Activated CD8-positive, alpha-beta T cell treated with anti-CD3 and anti-CD28 coated beads for 36 hours (primary cell): Measurements from ENCODE around the gene EEPD1. TPM values are rescaled to one million over a fixed set of nuclear protein-coding genes. Genes with fewer than 3 reads are reported as not detected.

Source experiments
- ATAC-seq: fragments of 200-7000 bp; cut with Tn5 transposase; one replicate; pipeline ENCODE4 v1.10.0; 2021; ENCODE audit warnings: mild to moderate bottlenecking, moderate library complexity
- CTCF ChIA-PET: fragments of 350-600 bp; sonication (Branson Sonifier 250); formaldehyde crosslinking; loops from one replicate; lab custom pipeline; 2021; ENCODE audit warnings: antibody characterized with exemption; lab: Charles Lee
- POLR2A ChIA-PET: fragments of 350-600 bp; sonication (Branson Sonifier 250); formaldehyde crosslinking; loops from one replicate; lab custom pipeline; 2021; ENCODE audit warnings: antibody characterized with exemption; lab: Charles Lee
- DNase-seq: peaks from one replicate; pipeline ENCODE4 v3.0.0-alpha.2; 2020
- H3K27ac Mint-ChIP-seq: one replicate; pipeline ENCODE4 v1.8.0; 2021; ENCODE audit warnings: mild to moderate bottlenecking, mixed read lengths
- H3K27me3 Mint-ChIP-seq: one replicate; pipeline ENCODE4 v1.8.0; 2021; ENCODE audit warnings: mixed read lengths
- H3K36me3 Mint-ChIP-seq: one replicate; pipeline ENCODE4 v1.8.0; 2021; ENCODE audit warnings: low read depth, mixed read lengths
- H3K4me1 Mint-ChIP-seq: one replicate; pipeline ENCODE4 v1.8.0; 2021; ENCODE audit warnings: low read depth, mixed read lengths
- H3K4me3 Mint-ChIP-seq: one replicate; pipeline ENCODE4 v1.8.0; 2021; ENCODE audit warnings: mild to moderate bottlenecking, moderate library complexity, mixed read lengths
- H3K9me3 Mint-ChIP-seq: one replicate; pipeline ENCODE4 v1.8.0; 2021; ENCODE audit warnings: mixed read lengths
- CTCF ChIP-seq: fragments of 200-600 bp; IDR thresholded peaks from one replicate; pipeline ENCODE4 v1.8.0; 2022; ENCODE audit warnings: antibody characterized with exemption, mild to moderate bottlenecking
- intact Hi-C: fragments of 100-400 bp; cut with micrococcal nuclease; formaldehyde crosslinking; loops from one replicate; pipeline ENCODE4 v1.10.0; 2022
- total RNA-seq, 2 experiments: library from RNA; stranded (reverse); gene quantifications; one replicate each; pipeline ENCODE4 v1.2.3, GENCODE V29; 2021

The EEPD1 gene
- total RNA-seq, 2 experiments from 2014 or later: 0.76 to 0.90 TPM

GRCh38 chr7:36308031-36308430 is 155.0 kb downstream of the EEPD1 start:
- H3K27me3 Mint-ChIP-seq: no peaks in the 10 kb centered on the region
- DNase-seq: no peak
- intact Hi-C loops: no loop called here
- no peaks in the 10 kb centered on the region for H3K4me1 Mint-ChIP-seq
- TF ChIP-seq CTCF: no peak
- ChIA-PET CTCF (no interaction called here), POLR2A (no interaction called here)
- H3K27ac Mint-ChIP-seq: no peak overlapping the region
- ATAC-seq: no peak
- H3K36me3 Mint-ChIP-seq: no peaks in the 10 kb centered on the region
- H3K9me3 Mint-ChIP-seq: no peaks in the 10 kb centered on the region
- no peak overlapping the region for H3K4me3 Mint-ChIP-seq

- ChIA-PET CTCF (no interaction called here), POLR2A (interaction anchor here (0.8 kb wide), 1 partner anchor 63 kb away, joined by 3 read pairs; no protein-coding TSS in a partner anchor)
- H3K36me3 Mint-ChIP-seq: no peaks in the 10 kb centered on the region
- no peak overlapping the region for H3K27ac Mint-ChIP-seq
- no peaks in the 10 kb centered on the region for H3K9me3 Mint-ChIP-seq
- ATAC-seq (no peak), DNase-seq (no peak)
- intact Hi-C loops: no loop called here
- H3K4me1 Mint-ChIP-seq: no peaks in the 10 kb centered on the region
- H3K4me3 Mint-ChIP-seq: no peak overlapping the region
- TF ChIP-seq CTCF: no peak
- no peaks in the 10 kb centered on the region for H3K27me3 Mint-ChIP-seq
These were observed 156.2 kb downstream of the EEPD1 start for GRCh38 chr7:36309301-36309700.

GRCh38 chr7:36309716-36310115 is 156.7 kb downstream of the EEPD1 start:
- POLR2A ChIA-PET: interaction anchor here (0.8 kb wide), 1 partner anchor 63 kb away, joined by 3 read pairs; no protein-coding TSS in a partner anchor
- no peak for TF ChIP-seq CTCF
- no peak overlapping the region for H3K27ac Mint-ChIP-seq
- H3K4me1 Mint-ChIP-seq: no peaks in the 10 kb centered on the region
- no peaks in the 10 kb centered on the region for H3K36me3 Mint-ChIP-seq
- H3K27me3 Mint-ChIP-seq: no peaks in the 10 kb centered on the region
- intact Hi-C loops: no loop called here
- H3K9me3 Mint-ChIP-seq: no peaks in the 10 kb centered on the region
- ATAC-seq: no peak
- H3K4me3 Mint-ChIP-seq: no peak overlapping the region
- CTCF ChIA-PET: no interaction called here
- DNase-seq: no peak

- no peak for ATAC-seq
- DNase-seq: no peak
- no peaks in the 10 kb centered on the region for H3K4me1 Mint-ChIP-seq
- no peaks in the 10 kb centered on the region for H3K36me3 Mint-ChIP-seq
- intact Hi-C loops: no loop called here
- ChIA-PET CTCF (no interaction called here), POLR2A (no interaction called here)
- H3K27ac Mint-ChIP-seq: no peak overlapping the region
- no peak overlapping the region for H3K4me3 Mint-ChIP-seq
- TF ChIP-seq CTCF: no peak
- H3K9me3 Mint-ChIP-seq: no peaks in the 10 kb centered on the region
- H3K27me3 Mint-ChIP-seq: no peaks in the 10 kb centered on the region
These were observed 157.8 kb downstream of the EEPD1 start for GRCh38 chr7:36310897-36311296.

GRCh38 chr7:36311539-36311938 is 158.5 kb downstream of the EEPD1 start:
- POLR2A ChIA-PET: no interaction called here

More at GRCh38 chr7:36311539-36311938, 158.5 kb downstream of the EEPD1 start:
- Mint-ChIP-seq H3K27me3 (no peaks in the 10 kb centered on the region), H3K4me3 (no peak overlapping the region), H3K9me3 (no peaks in the 10 kb centered on the region), H3K36me3 (no peaks in the 10 kb centered on the region), H3K4me1 (no peaks in the 10 kb centered on the region), H3K27ac (no peak overlapping the region)
- DNase-seq (no peak), ATAC-seq (no peak)
- intact Hi-C loops: no loop called here
- CTCF ChIA-PET: interaction anchor here (0.7 kb wide), 1 partner anchor 327 kb away, joined by 3 read pairs; no protein-coding TSS in a partner anchor
- no peak for TF ChIP-seq CTCF
